DND-41 (cell line): ENCODE data around the gene PHACTR1.

ENCODE experiments used
- ATAC-seq: fragments of 200-7000 bp; cut with Tn5 transposase; 3 replicates; pipeline ENCODE4 v1.9.1; 2021; ENCODE audit warnings: low read depth; ENCODE audit not compliant: insufficient read depth
- DNase-seq: peaks from one replicate; pipeline ENCODE4 v3.0.0-alpha.2; 2020
- H2AFZ ChIP-seq: 2 replicates; pipeline ENCODE4 v1.6.0; 2012; ENCODE audit warnings: low read depth, low read length
- H3K27ac ChIP-seq: 2 replicates; pipeline ENCODE4 v1.5.1; 2012; ENCODE audit warnings: low read length, inconsistent platforms
- H3K27me3 ChIP-seq: fragments of 200-600 bp; sonication (generic); 2 replicates; pipeline ENCODE4 v1.6.0; 2012; ENCODE audit warnings: low read length, mild to moderate bottlenecking, inconsistent platforms; ENCODE audit not compliant: insufficient read depth, poor library complexity
- H3K36me3 ChIP-seq: 2 replicates; pipeline ENCODE4 v1.5.1; 2012; ENCODE audit warnings: low read length, inconsistent platforms; ENCODE audit not compliant: insufficient read depth
- H3K4me1 ChIP-seq: 2 replicates; pipeline ENCODE4 v1.5.1; 2012; ENCODE audit warnings: mild to moderate bottlenecking, low read length; ENCODE audit not compliant: insufficient read depth
- H3K4me2 ChIP-seq: 2 replicates; pipeline ENCODE4 v1.6.0; 2012; ENCODE audit warnings: mild to moderate bottlenecking, moderate library complexity, low read length, inconsistent platforms; ENCODE audit not compliant: insufficient read depth
- H3K4me3 ChIP-seq, 2 experiments: fragments of 200-600 bp in 1 of 2; shearing (Covaris generic) in 1 of 2; 2 replicates each; pipeline ENCODE4 v1.5.1; 2012 to 2016; ENCODE audit warnings: inconsistent platforms in 2 of 2, low read length in 2 of 2, mild to moderate bottlenecking in 2 of 2, low read depth in 1 of 2, moderate library complexity in 1 of 2
- H3K79me2 ChIP-seq: 2 replicates; pipeline ENCODE4 v1.6.0; 2012; ENCODE audit warnings: low read length, inconsistent platforms; ENCODE audit not compliant: insufficient read depth
- H3K9ac ChIP-seq: 2 replicates; pipeline ENCODE4 v1.6.0; 2012; ENCODE audit warnings: low read depth, mild to moderate bottlenecking, inconsistent platforms, low read length, moderate library complexity
- H3K9me3 ChIP-seq: 2 replicates; pipeline ENCODE4 v1.5.1; 2012; ENCODE audit warnings: low read length, moderate library complexity, mild to moderate bottlenecking, inconsistent platforms; ENCODE audit not compliant: insufficient read depth, severe bottlenecking
- H4K20me1 ChIP-seq: 2 replicates; pipeline ENCODE4 v1.6.0; 2012; ENCODE audit warnings: low read length; ENCODE audit not compliant: insufficient read depth
- EZH2 ChIP-seq: IDR thresholded peaks from 3 replicates; pipeline ENCODE4 v1.6.1; 2012; ENCODE audit warnings: borderline replicate concordance, low read depth, mild to moderate bottlenecking, moderate library complexity, low read length, inconsistent platforms; ENCODE audit not compliant: severe bottlenecking
- TF ChIP-seq, protein P1 (sequence below): IDR thresholded peaks from 2 replicates; pipeline ENCODE4 v1.5.1; 2012; ENCODE audit warnings: borderline replicate concordance, low read length, moderate library complexity, mild to moderate bottlenecking; ENCODE audit not compliant: poor library complexity, severe bottlenecking; ENCODE audit errors: extremely low read depth

Gene PHACTR1

GRCh38 chr6:13250703-13251102, 534.1 kb downstream of the PHACTR1 start:
- Histone ChIP-seq H3K4me2 (no peak overlapping the region), H3K9ac (no peak overlapping the region), H2AFZ (no peak overlapping the region), H3K27ac (no peak overlapping the region), H3K4me1 (no peaks in the 10 kb centered on the region), H3K4me3 (no peak overlapping the region), H4K20me1 (no peaks in the 10 kb centered on the region; the same call in 1 of the 2 replicates), H3K79me2 (no peaks in the 10 kb centered on the region), H3K36me3 (no peaks in the 10 kb centered on the region), H3K27me3 (no peaks in the 10 kb centered on the region), H3K9me3 (no peaks in the 10 kb centered on the region)
- no peak for DNase-seq
- no peak for TF ChIP-seq EZH2
- TF ChIP-seq, protein P1, sequence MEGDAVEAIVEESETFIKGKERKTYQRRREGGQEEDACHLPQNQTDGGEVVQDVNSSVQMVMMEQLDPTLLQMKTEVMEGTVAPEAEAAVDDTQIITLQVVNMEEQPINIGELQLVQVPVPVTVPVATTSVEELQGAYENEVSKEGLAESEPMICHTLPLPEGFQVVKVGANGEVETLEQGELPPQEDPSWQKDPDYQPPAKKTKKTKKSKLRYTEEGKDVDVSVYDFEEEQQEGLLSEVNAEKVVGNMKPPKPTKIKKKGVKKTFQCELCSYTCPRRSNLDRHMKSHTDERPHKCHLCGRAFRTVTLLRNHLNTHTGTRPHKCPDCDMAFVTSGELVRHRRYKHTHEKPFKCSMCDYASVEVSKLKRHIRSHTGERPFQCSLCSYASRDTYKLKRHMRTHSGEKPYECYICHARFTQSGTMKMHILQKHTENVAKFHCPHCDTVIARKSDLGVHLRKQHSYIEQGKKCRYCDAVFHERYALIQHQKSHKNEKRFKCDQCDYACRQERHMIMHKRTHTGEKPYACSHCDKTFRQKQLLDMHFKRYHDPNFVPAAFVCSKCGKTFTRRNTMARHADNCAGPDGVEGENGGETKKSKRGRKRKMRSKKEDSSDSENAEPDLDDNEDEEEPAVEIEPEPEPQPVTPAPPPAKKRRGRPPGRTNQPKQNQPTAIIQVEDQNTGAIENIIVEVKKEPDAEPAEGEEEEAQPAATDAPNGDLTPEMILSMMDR, result no peak
- no peak for ATAC-seq

DNA sequence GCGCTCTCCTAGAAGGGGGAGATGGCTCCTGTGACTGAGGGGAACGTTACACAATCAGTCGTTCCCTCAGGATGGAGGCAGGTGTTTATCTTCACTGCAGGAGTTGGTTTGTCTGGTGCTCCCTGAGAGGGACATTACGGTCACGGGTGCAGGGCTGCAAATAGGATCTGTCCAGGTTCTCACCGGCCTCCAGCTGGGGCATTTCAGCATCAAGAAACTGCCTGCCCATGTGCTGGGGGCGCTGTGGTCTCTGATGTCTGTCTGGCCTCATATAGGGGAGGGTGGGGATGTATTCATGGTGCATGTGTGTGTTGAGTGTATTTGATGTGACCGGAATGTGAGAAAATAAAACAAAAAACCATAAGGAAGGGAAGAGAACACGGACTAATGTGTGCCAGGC, 534.7 kb downstream of the PHACTR1 start:
- H3K4me3 ChIP-seq, result no peak overlapping the region
- no peaks in the 10 kb centered on the region for H3K4me1 ChIP-seq
- H3K36me3 ChIP-seq, result no peaks in the 10 kb centered on the region
- H3K79me2 ChIP-seq, result no peaks in the 10 kb centered on the region
- no peak for DNase-seq
- H3K4me2 ChIP-seq, result no peak overlapping the region
- no peaks in the 10 kb centered on the region for H3K9me3 ChIP-seq
- no peak overlapping the region for H3K9ac ChIP-seq
- no peak overlapping the region for H3K27ac ChIP-seq
- ATAC-seq, result no peak
- TF ChIP-seq, protein P1, result no peak
- TF ChIP-seq EZH2, result no peak
- H3K27me3 ChIP-seq, result no peaks in the 10 kb centered on the region
- H4K20me1 ChIP-seq, result no peaks in the 10 kb centered on the region; the same call in 1 of the 2 replicates
- no peak overlapping the region for H2AFZ ChIP-seq

DNA sequence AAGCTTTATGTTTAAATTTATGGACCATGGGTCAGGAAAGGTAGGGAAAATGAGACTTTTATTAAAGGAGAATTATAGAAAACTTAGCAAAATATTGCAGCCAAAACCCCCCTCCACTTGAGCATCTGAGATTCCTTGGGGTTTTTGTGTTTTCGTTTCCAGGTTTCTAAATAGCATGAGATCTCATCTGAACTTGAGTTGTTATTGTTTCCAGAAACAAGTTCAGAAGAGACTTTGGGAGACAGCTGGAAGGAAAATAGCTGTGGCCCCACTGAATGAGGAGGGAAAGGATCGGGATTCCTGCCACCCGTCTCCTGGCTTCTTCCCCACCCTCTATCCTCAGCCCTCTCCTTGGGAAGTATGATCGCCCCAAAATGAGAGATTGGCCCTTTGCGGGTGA, 536.2 kb downstream of the PHACTR1 start:
- no peak overlapping the region for H2AFZ ChIP-seq
- H3K27ac ChIP-seq, result no peak overlapping the region
- no peaks in the 10 kb centered on the region for H3K36me3 ChIP-seq
- H3K9ac ChIP-seq, result no peak overlapping the region
- no peaks in the 10 kb centered on the region for H3K9me3 ChIP-seq
- ATAC-seq (no peak), DNase-seq (no peak)
- H4K20me1 ChIP-seq, result no peaks in the 10 kb centered on the region; the same call in 1 of the 2 replicates
- no peaks in the 10 kb centered on the region for H3K27me3 ChIP-seq
- TF ChIP-seq, protein P1, result no peak
- no peak for TF ChIP-seq EZH2
- no peak overlapping the region for H3K4me2 ChIP-seq
- H3K4me1 ChIP-seq, result no peaks in the 10 kb centered on the region
- no peaks in the 10 kb centered on the region for H3K79me2 ChIP-seq
- H3K4me3 ChIP-seq, result no peak overlapping the region

DNA sequence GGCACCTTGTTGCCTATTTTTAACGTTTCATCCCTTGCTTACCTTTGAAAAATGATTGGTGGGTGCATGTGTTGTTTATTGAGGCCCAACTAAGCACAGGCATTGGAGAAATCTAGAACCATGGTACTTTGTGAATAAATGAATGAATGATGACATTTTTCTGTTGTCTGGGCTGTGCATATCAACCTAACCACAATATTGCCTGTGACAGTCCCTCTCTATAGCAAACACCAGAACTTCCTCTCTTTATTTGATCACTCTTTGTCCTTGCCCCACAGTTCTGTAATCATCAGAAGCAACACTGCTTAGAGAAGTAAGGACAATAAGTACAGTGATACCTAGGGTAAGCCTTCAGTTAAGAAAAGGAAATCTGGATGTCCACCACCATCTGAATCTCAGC, 536.7 kb downstream of the PHACTR1 start:
- Histone ChIP-seq H3K9me3 (no peaks in the 10 kb centered on the region), H3K79me2 (no peaks in the 10 kb centered on the region), H2AFZ (no peak overlapping the region), H3K4me2 (no peak overlapping the region), H3K27me3 (no peaks in the 10 kb centered on the region), H3K9ac (no peak overlapping the region), H3K4me3 (no peak overlapping the region), H3K36me3 (no peaks in the 10 kb centered on the region), H3K27ac (no peak overlapping the region), H3K4me1 (no peaks in the 10 kb centered on the region), H4K20me1 (no peaks in the 10 kb centered on the region; the same call in 1 of the 2 replicates)
- ATAC-seq (no peak), DNase-seq (no peak)
- no peak for TF ChIP-seq EZH2
- TF ChIP-seq, protein P1, result no peak
